NCI-H510A treated with DMSO at 0.1 percent for 48 hours (cell line): ENCODE data around the gene ERCC5.

ENCODE experiments used
- DNase-seq: peaks from one replicate; lab custom pipeline; 2025; lab: John Stamatoyannopoulos, UW

The ERCC5 gene

GRCh38 chr13:102845630-102846260, at the start of gene ERCC5:
TSS of gene ERCC5 (plus strand) at chr13:102846032. CDS start at chr13:102846267, 235 bp downstream.
- peak; percentile 64 for DNase-seq

DNA sequence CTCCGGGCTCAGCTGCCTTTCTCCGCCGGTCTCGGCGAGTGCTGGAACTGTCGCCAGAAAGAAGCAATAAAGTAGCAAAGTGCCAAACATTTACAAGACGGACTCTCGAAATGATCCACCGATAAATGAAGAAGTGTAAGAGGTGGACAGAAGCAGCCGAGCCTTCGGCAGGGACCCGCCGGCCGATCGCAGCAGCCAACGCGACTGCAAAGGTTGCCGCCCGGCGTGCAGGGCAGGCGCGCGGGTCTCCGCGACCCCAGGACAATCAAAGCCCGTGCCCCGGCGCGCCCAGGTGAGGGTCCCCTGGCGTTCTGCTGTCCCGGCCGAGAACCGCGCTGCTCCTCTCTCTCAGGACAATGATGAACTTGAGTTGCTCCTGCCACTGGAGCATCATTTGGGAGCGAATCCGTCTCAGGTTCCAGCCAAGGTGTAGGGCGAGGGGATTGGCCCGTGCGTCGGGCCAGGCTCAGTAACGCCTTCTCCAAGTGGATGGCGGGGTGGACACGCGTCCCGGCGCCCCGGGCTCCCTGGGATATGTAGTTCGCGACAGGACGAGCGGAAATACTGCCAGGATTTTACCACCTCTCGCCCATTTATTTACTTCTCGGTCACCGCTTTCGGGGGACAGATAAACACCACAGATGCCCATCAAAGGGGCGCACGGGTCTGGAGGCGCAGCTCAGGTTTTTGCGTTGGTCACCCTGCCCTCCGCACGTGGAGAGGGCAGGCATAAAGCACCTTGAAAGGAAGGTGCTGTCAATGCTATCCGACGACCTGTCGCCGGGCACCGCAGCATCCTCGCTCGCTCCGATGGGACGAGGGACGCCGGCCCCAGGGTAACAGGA, 47.0 kb upstream of the ERCC5 start, which contains the start of the genes BIVM and POGLUT2:
Gene BIVM (plus strand): TSS at position 539 of the 845 bp plus-strand sequence. CDS start 8,149 bp downstream, outside the sequence.
Gene POGLUT2 (minus strand): TSS at position 396 of the 845 bp plus-strand sequence. CDS start 306 bp downstream, at position 90.
- DNase-seq, result peak; percentile 46

GRCh38 chr13:102799426-102800144, 46.2 kb upstream of the ERCC5 start:
- DNase-seq, result no peak

DNA sequence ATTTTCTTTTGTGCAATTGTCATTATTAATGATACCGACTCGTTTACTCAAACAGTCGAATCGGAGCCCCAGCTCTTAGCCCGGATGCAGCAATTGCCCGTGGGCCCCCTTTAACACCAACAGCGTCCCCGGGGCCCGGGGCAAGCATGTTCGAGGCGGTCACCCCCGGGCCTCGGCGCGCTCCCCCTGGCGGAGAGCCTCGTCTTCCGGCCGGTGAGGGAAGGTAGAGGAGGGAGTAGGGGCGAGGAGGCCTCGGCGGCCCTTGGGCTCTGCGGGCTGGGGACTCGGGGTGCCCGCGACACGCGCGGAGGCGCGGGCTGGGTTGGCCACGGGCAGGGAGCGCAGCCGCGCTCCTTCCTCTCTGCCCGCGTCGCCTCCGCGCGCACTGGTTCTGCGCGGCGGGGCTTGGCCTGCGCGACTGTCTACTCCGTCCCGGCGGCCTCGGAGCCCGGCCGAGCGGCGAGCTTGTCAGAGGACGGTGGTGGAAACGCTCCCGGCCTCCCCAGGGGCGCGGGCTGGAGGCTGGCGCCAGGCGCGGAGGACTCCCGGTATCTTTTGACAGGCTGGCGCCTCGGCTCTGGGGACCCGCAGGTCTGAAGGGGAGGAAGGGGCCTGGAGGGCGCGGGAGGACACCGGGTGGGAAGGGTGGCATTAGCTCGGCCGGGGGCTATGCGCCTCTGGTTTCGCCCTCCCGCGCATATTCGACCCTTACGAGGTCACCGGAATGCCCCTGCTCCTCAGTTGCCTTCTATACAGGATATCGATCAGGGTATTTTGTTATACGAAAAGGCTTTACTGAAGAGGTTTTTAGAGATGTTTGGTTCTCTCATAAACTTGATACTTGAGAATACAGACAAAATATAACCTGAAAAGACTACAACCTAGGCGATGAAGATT, 45.4 kb upstream of the ERCC5 start:
- DNase-seq, result peak; percentile 5

GRCh38 chr13:102805680-102806079, 40.2 kb upstream of the ERCC5 start:
- DNase-seq, result no peak

- DNase-seq, result no peak
These were observed 38.1 kb upstream of the ERCC5 start for GRCh38 chr13:102807699-102808098.

DNA sequence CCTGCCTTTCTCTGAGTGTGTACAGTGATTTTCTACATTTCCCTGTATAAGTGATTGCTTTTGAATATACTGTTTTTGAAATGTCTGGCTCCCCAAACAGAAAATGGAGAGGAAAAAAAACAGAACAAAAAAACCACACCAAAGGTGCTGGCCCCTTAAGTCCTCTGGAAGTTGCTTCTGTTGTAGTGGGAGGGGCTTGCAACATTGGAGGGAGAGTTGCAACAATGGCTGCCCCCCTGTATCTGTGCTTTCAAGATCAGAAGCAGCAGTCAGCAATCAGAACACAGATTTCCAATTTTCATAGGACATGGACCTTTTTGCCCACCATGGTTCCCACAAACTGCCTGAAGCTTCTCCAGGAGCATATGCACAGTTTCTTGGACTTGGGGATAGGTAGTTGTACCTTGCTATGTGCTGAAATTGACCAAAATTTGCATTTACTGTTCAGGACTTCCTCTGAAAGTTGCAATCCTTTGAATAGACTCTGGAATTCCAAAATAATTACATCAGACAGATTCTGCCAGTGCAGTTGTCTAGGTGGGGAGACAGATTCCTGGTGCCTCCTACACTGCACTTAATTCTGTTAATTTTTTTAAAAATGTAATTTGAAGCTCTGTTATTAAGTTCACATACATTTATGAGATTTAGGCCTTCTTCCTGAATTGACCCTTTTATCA, 33.1 kb upstream of the ERCC5 start:
- no peak for DNase-seq

- no peak for DNase-seq
These were observed 31.7 kb upstream of the ERCC5 start for GRCh38 chr13:102814025-102814607.

DNA sequence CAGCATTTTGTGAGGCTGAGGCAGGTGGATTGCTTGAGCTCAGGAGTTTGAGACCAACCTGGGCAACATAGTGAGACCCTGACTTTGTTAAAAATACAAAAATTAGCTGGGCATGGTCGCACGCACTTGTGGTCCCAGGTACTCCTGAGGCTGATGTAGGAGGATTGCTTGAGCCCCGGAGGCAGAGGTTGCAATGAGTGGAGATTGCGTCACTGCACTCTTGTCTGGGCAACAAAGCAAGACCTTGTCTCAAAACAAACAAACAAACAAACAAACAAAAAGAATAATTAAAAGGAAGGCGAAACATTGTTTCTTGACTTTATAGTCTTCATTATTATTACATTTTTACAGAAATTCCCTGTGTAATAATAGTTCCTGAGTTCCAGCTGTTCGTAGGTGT, 31.0 kb upstream of the ERCC5 start:
- DNase-seq, result no peak

- no peak for DNase-seq
These were observed 30.0 kb upstream of the ERCC5 start for GRCh38 chr13:102815788-102816187.

- DNase-seq, result no peak
These were observed 29.1 kb upstream of the ERCC5 start for GRCh38 chr13:102816708-102817107.

- DNase-seq, result no peak
These were observed 28.6 kb upstream of the ERCC5 start for GRCh38 chr13:102817241-102817640.

- no peak for DNase-seq
These were observed 27.9 kb upstream of the ERCC5 start for GRCh38 chr13:102817907-102818306.

- no peak for DNase-seq
These were observed 20.4 kb upstream of the ERCC5 start for GRCh38 chr13:102825400-102825799.

DNA sequence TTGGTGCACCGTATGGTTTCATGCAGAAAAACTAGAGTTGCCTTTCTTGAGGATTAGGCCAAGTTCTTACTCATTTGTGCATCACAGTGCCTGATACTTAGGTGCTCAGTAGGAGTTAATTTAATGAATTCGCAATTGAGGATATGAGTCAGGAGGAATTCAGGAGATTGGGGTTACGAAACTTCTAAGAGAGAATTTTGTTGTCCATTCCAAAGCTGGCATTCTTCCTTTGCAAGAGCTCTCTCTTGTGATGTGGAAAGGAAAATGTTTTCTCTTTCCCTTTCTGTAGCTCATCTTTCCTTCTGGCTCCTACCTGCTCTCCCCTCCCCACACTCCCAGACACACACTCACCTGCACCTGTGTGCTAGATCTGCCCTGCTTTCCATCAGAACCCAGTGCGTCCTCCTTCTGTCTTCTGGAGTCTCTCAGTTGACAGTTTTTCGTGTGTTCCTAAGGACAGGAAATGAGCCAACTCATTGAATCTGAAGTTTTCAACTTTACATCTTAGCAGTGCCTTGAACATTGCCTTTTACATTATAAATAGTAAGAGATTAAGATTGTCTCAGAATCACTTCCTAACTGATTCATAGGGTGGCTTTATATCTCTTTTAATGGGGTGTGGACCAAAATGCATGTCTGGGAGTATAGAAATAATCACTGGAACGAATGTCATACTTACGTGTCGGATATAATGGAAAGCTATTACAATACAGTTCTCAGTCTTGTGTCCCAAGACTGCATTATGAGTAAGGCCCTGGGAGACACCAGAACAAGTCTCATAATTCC, 19.7 kb upstream of the ERCC5 start:
- DNase-seq, result no peak

DNA sequence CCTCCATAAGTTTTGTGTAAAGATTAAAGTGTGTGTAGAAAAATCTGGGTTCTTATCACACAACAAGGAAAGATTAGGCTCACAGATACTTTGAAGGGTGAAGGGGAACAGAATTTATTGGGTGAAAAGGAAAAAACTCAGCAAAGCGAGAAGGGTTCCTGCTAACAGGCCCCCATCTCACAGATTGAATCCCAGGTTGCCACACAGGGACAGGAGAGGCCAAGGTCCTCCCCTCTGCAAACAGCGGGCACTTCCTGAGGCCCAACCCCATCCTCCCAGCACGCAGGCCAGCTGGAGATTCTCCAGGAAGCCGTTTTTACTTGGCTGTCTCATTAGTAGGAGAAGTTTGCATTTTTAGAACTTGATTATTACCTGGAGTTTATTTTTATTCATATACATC, 15.2 kb upstream of the ERCC5 start:
- peak; percentile 1 for DNase-seq

DNA sequence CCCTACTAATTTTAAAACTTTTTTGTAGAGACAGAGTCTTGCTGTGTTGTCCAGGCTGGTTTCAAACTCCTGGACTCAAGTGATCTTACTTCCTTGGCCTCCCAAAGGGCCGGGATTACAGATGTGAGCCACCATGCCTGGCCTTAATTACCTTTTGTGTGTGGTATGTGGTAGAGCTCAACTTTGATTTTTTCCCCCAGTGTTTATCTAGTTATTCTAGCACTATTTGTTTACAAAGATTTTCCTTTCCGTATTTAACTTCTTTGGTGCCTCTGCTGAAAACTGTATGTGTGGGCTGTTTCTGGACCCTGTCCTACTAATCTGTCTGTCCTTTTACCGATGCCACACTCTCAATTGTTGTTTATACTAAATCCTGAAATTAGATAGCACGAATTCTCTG, 9.4 kb upstream of the ERCC5 start:
- DNase-seq, result no peak

GRCh38 chr13:102838273-102838672, 7.6 kb upstream of the ERCC5 start:
- DNase-seq, result no peak

GRCh38 chr13:102838982-102839381, 6.8 kb upstream of the ERCC5 start:
- DNase-seq, result no peak

GRCh38 chr13:102839462-102839861, 6.4 kb upstream of the ERCC5 start:
- DNase-seq, result no peak
